Type B pancreatic cell (in vitro differentiated cells): ENCODE measurements around the gene CACNA1B. TPM values are rescaled to one million over a fixed set of nuclear protein-coding genes. Genes with fewer than 3 reads are reported as not detected.

Experiments used
- DNase-seq: peaks from one replicate; pipeline ENCODE4 v3.0.0; 2021; ENCODE audit warnings: mixed read lengths; ENCODE audit not compliant: unreplicated experiment; ENCODE audit errors: extremely low spot score
- H3K27ac Mint-ChIP-seq: 2 replicates; pipeline ENCODE4 v1.8.0; 2021; ENCODE audit warnings: mild to moderate bottlenecking, mixed read lengths
- H3K27me3 Mint-ChIP-seq: 2 replicates; pipeline ENCODE4 v1.8.0; 2021; ENCODE audit warnings: mixed read lengths
- H3K36me3 Mint-ChIP-seq: 2 replicates; pipeline ENCODE4 v1.8.0; 2021; ENCODE audit warnings: mixed read lengths
- H3K4me1 Mint-ChIP-seq: one replicate; pipeline ENCODE4 v1.8.0; 2021; ENCODE audit warnings: mixed read lengths; ENCODE audit not compliant: unreplicated experiment
- H3K4me3 Mint-ChIP-seq: 2 replicates; pipeline ENCODE4 v1.8.0; 2021; ENCODE audit warnings: mild to moderate bottlenecking, mixed read lengths
- H3K9me3 Mint-ChIP-seq: 2 replicates; pipeline ENCODE4 v1.8.0; 2021; ENCODE audit warnings: mixed read lengths
- CTCF ChIP-seq: fragments of 200-600 bp; sonication (generic); conservative IDR thresholded peaks from 2 replicates; pipeline ENCODE4 v1.5.0; 2021; ENCODE audit warnings: antibody characterized with exemption, mild to moderate bottlenecking
- total RNA-seq: library from RNA; stranded (reverse); gene quantifications from 2 replicates; pipeline ENCODE4 v1.2.1, GENCODE V29; 2021; ENCODE audit warnings: low replicate concordance

Gene CACNA1B
- total RNA-seq, 1 donor from 2014 or later = 2.4 TPM

- Mint-ChIP-seq H3K36me3 (no peaks in the 10 kb centered on the region), H3K27ac (no peak overlapping the region), H3K4me3 (no peak overlapping the region), H3K9me3 (no peaks in the 10 kb centered on the region), H3K27me3 (peaks cover 5% of the 10 kb centered on the region), H3K4me1 (peaks cover 6% of the 10 kb centered on the region)
- no peak for TF ChIP-seq CTCF
- peak; percentile 62 for DNase-seq
Measured at GRCh38 chr9:138049085-138049778, 171.7 kb downstream of the CACNA1B start.

DNA sequence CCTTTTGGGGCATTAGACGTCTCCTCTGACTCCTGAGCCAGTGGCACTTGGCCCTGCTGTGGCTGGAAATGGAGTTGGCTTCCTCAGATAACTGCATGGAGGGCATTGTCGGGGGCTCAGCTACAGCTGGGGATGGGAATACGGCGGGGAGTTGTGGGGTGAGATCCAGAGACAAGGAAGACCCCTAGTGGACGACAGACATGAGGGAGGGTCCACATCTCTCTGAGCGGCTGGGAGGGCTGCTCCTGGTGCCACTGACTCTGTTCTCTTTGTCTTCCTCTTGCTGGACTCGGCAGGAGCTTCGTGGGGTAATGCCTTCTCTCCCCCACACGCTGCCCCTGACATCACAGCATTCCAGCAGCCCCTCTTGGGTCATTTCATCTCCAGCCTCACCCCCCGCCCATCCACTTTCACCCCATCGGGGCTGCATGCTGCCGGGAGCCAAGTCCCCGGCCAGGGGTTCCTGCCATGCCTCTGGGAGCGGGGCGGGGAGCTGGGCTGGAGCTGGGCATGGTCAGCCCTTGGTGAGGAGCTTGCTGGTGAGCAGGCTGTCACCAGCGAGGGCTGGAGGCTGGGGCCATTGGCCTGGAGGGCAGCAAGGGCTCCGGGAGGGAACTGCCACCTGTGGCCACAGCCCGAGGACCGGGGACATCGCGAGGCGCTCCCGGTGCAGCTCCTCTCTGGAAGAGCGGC lies 172.3 kb downstream of the CACNA1B start:
- no peaks in the 10 kb centered on the region for H3K9me3 Mint-ChIP-seq
- peak; percentile 59 for DNase-seq
- no peaks in the 10 kb centered on the region for H3K36me3 Mint-ChIP-seq
- H3K4me3 Mint-ChIP-seq = no peak overlapping the region
- no peak overlapping the region for H3K27ac Mint-ChIP-seq
- H3K27me3 Mint-ChIP-seq = peaks cover 5% of the 10 kb centered on the region
- H3K4me1 Mint-ChIP-seq = peaks cover 6% of the 10 kb centered on the region
- TF ChIP-seq CTCF = no peak

GRCh38 chr9:138050472-138051330 lies 173.1 kb downstream of the CACNA1B start:
- Mint-ChIP-seq H3K9me3 (no peaks in the 10 kb centered on the region), H3K27ac (no peak overlapping the region), H3K4me1 (peaks cover 6% of the 10 kb centered on the region), H3K4me3 (no peak overlapping the region), H3K36me3 (no peaks in the 10 kb centered on the region), H3K27me3 (no peaks in the 10 kb centered on the region)
- TF ChIP-seq CTCF = no peak
- peak; percentile 56 for DNase-seq

DNA sequence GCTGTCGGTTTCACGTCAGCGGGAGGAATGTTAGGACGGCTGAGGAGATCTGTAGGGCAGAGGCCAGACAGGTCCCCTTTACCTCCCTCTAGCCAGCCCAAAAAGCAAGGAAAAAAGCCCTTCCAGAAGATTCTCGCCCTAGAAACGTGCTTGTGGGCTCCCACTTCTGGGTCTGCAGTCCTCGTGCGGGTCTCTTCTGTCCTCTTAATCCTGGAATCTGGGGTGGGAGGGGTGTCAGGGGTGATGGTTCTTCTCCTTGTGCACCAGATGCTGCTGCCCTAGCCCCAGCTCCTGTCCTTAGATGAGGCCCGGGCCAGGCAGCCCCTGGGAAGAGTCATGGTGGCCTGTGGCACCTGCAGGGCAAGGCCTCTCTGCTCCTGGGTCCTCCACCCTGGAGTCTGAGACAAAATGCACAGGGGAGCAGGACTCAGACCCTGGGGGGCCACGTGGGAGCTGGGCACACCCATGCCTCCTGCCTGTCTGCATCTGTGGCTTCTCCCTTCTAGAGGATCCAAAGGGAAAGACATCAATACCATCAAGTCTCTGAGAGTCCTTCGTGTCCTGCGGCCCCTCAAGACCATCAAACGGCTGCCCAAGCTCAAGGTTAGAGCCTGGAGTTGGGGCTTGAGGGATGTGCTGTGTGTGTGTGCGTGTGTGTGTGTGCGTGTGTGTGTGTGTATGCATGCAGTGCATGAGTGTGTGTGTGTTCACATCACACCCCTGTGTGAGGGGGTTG lies 174.2 kb downstream of the CACNA1B start:
- H3K27ac Mint-ChIP-seq = no peak overlapping the region
- no peak overlapping the region for H3K4me3 Mint-ChIP-seq
- peaks cover 6% of the 10 kb centered on the region for H3K4me1 Mint-ChIP-seq
- H3K36me3 Mint-ChIP-seq = no peaks in the 10 kb centered on the region
- peak; percentile 52 for DNase-seq
- no peaks in the 10 kb centered on the region for H3K27me3 Mint-ChIP-seq
- H3K9me3 Mint-ChIP-seq = no peaks in the 10 kb centered on the region
- TF ChIP-seq CTCF = no peak

GRCh38 chr9:138052322-138052615 lies 174.7 kb downstream of the CACNA1B start:
- peaks cover 6% of the 10 kb centered on the region for H3K4me1 Mint-ChIP-seq
- no peak for TF ChIP-seq CTCF
- no peak overlapping the region for H3K4me3 Mint-ChIP-seq
- no peaks in the 10 kb centered on the region for H3K27me3 Mint-ChIP-seq
- no peaks in the 10 kb centered on the region for H3K36me3 Mint-ChIP-seq
- H3K27ac Mint-ChIP-seq = no peak overlapping the region
- H3K9me3 Mint-ChIP-seq = no peaks in the 10 kb centered on the region
- no peak for DNase-seq
